SJSA1 (cell line): Measurements from ENCODE around the gene PAQR7. TPM values are rescaled to one million over a fixed set of nuclear protein-coding genes. Genes with fewer than 3 reads are reported as not detected.

Source experiments
- total RNA-seq: library from RNA; depleted of rRNA; stranded (reverse); fragments of >200 nt; shearing (Covaris generic); gene quantifications from 2 replicates; pipeline ENCODE4 v1.2.3, GENCODE V29; 2014; rRNA removed

The PAQR7 gene
- total RNA-seq, 1 experiment from 2014 or later: 3.1 TPM

Other genes with a start within 250 kb of the PAQR7 start
- gene SELENON, start 75.5 kb downstream of the PAQR7 start, total RNA-seq: 12.7 and 26.0 TPM in 2 replicates
- 48.9 and 51.6 TPM in 2 replicates for gene MTFR1L, start 55.8 kb downstream of the PAQR7 start, total RNA-seq
- gene AUNIP, start 16.3 kb downstream of the PAQR7 start, total RNA-seq: 5.9 and 9.5 TPM in 2 replicates
- gene STMN1, start 30.7 kb upstream of the PAQR7 start, total RNA-seq: 325 and 537 TPM in 2 replicates
- 7.5 and 7.9 TPM in 2 replicates for gene PAFAH2, start 122.4 kb upstream of the PAQR7 start, total RNA-seq
- gene EXTL1, start 146.1 kb upstream of the PAQR7 start, total RNA-seq: 0.08 TPM in 1 of 2 replicates, not detected in the other
- not detected in 2 replicates for gene SLC30A2, start 170.4 kb upstream of the PAQR7 start, total RNA-seq
- gene TRIM63, start 191.9 kb upstream of the PAQR7 start, total RNA-seq: not detected in 2 replicates
- 5.3 and 9.1 TPM in 2 replicates for gene PDIK1L, start 236.1 kb upstream of the PAQR7 start, total RNA-seq